ENCODE measurements around the gene NXPE4. TPM values are rescaled to one million over a fixed set of nuclear protein-coding genes. Genes with fewer than 3 reads are reported as not detected.
"Not testable (repeated sequence)": the region's sequence is repeated elsewhere in the genome, so short reads cannot be mapped to it uniquely, and the experiment has no call there.

The NXPE4 gene
- total RNA-seq = not detected

DNA sequence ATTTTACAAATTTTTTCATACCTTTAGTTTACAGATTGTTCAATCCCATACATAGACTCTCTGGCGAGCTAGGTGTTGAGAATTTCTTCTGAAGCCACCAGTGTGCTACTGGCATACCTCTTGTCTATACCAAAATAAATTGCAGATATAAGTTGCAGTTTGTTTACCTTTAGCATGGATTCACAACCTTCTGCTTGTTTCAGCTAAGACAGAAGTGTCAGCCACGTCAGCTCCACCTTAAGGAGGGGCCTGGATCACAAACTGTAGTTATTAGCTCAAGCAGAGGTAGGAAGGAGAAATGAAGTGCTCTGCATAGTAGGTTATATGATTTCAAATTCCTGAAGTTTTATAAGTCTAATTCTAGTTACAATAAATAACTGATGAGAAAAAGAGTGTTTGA lies at the start of gene NXPE4:
NXPE4 (minus strand) TSS at position 216 of the 400 bp plus-strand sequence. CDS start 1,027 bp downstream, outside the sequence.
- DNase-seq (ENCODE audit: low spot score) (no peak), ATAC-seq (no peak)

GRCh38 chr11:114639440-114639839 lies 43.9 kb upstream of the NXPE4 start:
- not testable (repeated sequence) for ATAC-seq; DNase-seq (ENCODE audit: low spot score)

DNA sequence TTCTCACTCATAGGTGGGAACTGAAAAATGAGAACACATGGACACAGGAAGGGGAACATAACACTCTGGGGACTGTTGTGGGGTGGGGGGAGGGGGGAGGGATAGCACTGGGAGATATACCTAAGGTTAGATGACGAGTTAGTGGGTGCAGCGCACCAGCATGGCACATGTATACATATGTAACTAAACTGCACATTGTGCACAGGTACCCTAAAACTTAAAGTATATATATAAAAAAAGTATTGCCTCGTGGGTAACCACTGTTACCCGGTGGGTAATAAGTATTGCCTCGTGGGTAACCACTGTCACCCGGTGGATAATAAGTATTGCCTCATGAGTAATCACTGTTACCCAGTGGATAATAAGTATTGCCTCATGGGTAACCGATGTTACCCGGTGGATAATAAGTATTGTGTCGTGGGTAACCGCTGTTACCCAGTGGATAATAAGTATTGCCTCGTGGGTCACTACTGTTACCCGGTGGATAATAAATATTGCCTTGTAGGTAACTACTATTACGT lies 35.9 kb upstream of the NXPE4 start:
- not testable (repeated sequence) for DNase-seq (ENCODE audit: low spot score); ATAC-seq

DNA sequence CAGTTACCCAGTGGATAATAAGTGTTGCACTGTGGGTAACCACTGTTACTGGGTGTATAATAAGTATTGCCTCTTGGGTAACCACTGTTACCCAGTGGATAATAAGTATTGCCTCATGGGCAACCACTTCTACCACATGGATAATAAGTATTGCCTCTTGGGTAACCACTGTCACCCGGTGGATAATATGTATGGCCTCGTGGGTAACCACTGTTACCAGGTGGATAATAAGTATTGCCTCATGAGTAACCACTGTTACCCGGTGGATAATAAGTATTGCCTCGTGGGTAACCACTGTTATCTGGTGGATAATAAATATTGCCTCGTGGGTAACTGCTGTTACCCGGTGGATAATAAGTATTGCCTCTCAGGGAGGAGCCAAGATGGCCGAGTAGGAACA lies 29.7 kb upstream of the NXPE4 start:
- ATAC-seq (no peak), DNase-seq (ENCODE audit: low spot score) (no peak)

DNA sequence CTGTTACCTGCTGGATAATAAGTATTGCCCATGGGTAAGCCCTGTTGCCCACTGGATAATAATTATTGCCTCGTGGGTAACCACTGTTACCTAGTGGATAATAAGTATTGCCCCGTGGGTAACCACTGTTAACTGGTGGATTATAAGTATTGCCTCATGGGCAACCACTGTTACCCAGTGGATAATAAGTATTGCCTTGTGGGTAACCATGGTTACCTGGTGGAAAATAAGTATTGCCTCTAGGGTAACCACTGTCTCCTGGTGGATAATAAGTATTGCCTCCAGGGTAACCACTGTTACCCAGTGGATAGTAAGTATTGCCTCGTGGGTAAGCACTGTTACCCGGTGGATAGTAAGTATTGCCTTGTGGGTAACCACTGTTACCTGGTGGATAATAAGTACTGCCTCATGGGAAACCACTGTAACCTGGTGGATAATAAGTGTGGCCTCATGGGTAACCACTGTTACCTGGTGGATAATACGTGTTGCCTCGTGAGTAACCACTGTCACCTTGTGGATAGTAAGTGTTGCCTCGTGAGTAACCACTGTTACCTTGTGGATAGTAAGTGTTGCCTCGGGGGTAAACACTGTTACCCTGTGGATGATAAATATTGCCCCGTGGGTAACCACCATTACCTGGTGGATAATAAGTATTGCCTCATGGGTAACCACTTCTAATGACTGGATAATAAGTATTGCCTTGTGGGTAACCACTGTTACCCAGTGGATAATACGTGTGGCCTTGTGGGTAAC lies 29.0 kb upstream of the NXPE4 start:
- ATAC-seq = no peak
- no peak for DNase-seq (ENCODE audit: low spot score)

- ATAC-seq (no peak), DNase-seq (ENCODE audit: low spot score) (no peak)
These were observed 28.1 kb upstream of the NXPE4 start for GRCh38 chr11:114623720-114624119.

GRCh38 chr11:114622858-114623257 lies 27.3 kb upstream of the NXPE4 start:
- ATAC-seq (no peak), DNase-seq (ENCODE audit: low spot score) (no peak)

GRCh38 chr11:114621950-114622809 lies 26.6 kb upstream of the NXPE4 start:
- DNase-seq (ENCODE audit: low spot score) = no peak

GRCh38 chr11:114621072-114621471 lies 25.5 kb upstream of the NXPE4 start:
- DNase-seq (ENCODE audit: low spot score) = no peak
- no peak for ATAC-seq

More at GRCh38 chr11:114621950-114622809, 26.6 kb upstream of the NXPE4 start:
- no peak for ATAC-seq

DNA sequence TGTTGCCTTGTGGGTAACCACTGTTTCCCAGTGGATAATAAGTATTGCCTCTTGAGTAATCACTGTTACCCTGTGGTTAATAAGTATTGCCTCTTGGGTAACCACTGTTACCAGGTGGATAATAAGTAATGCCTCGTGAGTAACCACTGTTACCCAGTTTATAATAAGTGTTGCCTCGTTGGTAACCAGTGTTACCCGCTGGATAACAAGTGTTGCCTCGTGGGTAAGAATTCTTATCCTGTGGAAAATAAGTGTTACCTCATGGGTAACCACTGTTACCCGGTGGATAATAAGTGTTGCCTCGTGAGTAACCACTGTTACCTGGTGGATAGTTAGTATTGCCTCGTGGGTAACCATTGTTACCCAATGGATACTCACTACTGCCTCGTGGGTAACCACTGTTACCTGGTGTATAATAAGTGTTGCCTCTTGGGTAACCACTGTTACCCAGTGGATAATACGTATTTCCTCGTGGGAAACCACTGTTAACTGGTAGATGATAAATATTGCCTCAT lies 24.1 kb upstream of the NXPE4 start:
- ATAC-seq = no peak

DNA sequence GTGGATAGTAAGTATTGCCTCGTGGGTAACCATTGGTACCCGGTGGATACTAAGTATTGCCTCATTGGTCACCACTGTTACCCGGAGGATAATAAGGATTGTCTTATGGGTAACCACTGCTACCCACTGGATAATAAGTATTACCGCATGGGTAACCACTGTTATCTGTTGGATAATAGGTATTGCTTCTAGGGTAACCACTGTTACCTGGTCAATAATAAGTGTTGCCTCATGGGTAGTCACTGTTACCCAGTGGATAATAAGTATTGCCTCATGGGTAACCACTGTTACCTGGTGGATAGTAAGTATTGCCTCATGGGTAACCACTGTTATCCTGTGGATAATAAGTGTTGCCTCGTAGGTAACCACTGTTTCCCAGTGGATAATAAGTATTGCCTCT lies 22.6 kb upstream of the NXPE4 start:
- ATAC-seq (no peak), DNase-seq (ENCODE audit: low spot score) (no peak)

More for the DNA sequence above, 24.1 kb upstream of the NXPE4 start:
- DNase-seq (ENCODE audit: low spot score) = no peak

- ATAC-seq (no peak), DNase-seq (ENCODE audit: low spot score) (no peak)
These were observed 21.9 kb upstream of the NXPE4 start for GRCh38 chr11:114617157-114618124.

DNA sequence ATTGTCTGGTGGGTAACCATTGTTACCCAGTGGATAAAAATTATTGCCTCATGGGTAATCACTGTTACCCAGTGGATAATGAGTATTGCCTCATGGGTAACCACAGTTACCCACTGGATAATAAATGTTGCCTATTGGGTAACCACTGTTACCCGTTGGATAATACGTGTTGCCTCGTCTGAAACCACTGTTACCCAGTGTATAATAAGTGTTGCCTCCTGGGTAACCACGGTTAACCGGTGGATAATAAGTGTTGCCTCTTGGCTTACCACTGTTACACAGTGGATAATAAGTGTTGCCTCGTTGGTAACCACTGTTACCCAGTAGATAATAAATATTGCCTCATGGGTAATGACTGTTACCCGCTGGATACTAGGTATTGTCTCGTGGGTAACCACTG lies 20.9 kb upstream of the NXPE4 start:
- ATAC-seq (no peak), DNase-seq (ENCODE audit: low spot score) (no peak)

- DNase-seq (ENCODE audit: low spot score) (no peak), ATAC-seq (no peak)
These were observed 20.1 kb upstream of the NXPE4 start for GRCh38 chr11:114615448-114616361.

GRCh38 chr11:114614127-114614720 lies 18.6 kb upstream of the NXPE4 start:
- no peak for DNase-seq (ENCODE audit: low spot score)
- ATAC-seq = no peak

DNA sequence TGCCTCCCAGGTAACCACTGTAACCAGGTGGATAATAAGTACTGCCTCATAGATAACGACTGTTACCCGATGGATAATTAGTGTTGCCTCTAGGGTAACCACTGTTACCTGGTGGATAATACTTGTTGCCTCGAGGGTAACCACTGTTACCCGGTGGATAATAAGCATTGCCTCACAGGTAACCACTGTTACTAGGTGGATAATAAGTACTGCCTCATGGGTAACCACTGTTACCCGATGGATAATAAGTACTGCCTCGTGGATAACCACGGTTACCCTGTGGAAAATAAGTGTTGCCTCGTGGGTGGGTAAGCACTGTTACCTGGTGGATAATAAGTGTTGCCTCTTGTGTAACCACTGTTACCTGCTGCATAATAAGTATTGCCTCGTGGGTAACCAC lies 17.5 kb upstream of the NXPE4 start:
- not testable (repeated sequence) for ATAC-seq; DNase-seq (ENCODE audit: low spot score)

GRCh38 chr11:114612686-114613085 lies 17.1 kb upstream of the NXPE4 start:
- no peak for ATAC-seq
- DNase-seq (ENCODE audit: low spot score) = no peak

- DNase-seq (ENCODE audit: low spot score); ATAC-seq: not testable (repeated sequence)
These were observed 16.6 kb upstream of the NXPE4 start for GRCh38 chr11:114612199-114612598.

Data from left lobe of liver (tissue), 2 donors.